GM12874 (cell line): ENCODE measurements around the gene THEM5.

Experiments used
- CTCF ChIP-seq: IDR thresholded peaks from 2 replicates; pipeline ENCODE4 v1.5.1; 2011; ENCODE audit warnings: low read depth, mild to moderate bottlenecking, control low read depth, low read length, moderate library complexity; ENCODE audit not compliant: insufficient read depth

Gene THEM5

GRCh38 chr1:151853411-151853943, at the start of gene THEM5:
THEM5 (minus strand) TSS chr1:151853712; CDS start chr1:151853565, 147 bp downstream.
- TF ChIP-seq CTCF, result no peak

GRCh38 chr1:151902858-151903257, 49.3 kb upstream of the THEM5 start:
- TF ChIP-seq CTCF, result no peak

GRCh38 chr1:151898519-151898991, 45.0 kb upstream of the THEM5 start:
- TF ChIP-seq CTCF, result no peak

- no peak for TF ChIP-seq CTCF
These were observed 44.5 kb upstream of the THEM5 start for GRCh38 chr1:151897991-151898431.

- TF ChIP-seq CTCF, result no peak
These were observed 39.8 kb upstream of the THEM5 start for GRCh38 chr1:151893176-151893924.

GRCh38 chr1:151892190-151892589, 38.7 kb upstream of the THEM5 start:
- no peak for TF ChIP-seq CTCF

GRCh38 chr1:151891512-151891911, 38.0 kb upstream of the THEM5 start:
- TF ChIP-seq CTCF, result no peak
